Stimulated activated CD8-positive, alpha-beta memory T cell treated with anti-CD3 and anti-CD28 coated beads, Interleukin-12 subunit alpha, Interleukin-12 subunit beta, amount 100 ng/mL, for 24 hours (primary cell): Measurements from ENCODE around the gene KCNK3.

Source experiments
- DNase-seq: peaks from one replicate; pipeline ENCODE4 v3.0.0-alpha.2; 2020; ENCODE audit errors: extremely low read depth

The KCNK3 gene

DNA sequence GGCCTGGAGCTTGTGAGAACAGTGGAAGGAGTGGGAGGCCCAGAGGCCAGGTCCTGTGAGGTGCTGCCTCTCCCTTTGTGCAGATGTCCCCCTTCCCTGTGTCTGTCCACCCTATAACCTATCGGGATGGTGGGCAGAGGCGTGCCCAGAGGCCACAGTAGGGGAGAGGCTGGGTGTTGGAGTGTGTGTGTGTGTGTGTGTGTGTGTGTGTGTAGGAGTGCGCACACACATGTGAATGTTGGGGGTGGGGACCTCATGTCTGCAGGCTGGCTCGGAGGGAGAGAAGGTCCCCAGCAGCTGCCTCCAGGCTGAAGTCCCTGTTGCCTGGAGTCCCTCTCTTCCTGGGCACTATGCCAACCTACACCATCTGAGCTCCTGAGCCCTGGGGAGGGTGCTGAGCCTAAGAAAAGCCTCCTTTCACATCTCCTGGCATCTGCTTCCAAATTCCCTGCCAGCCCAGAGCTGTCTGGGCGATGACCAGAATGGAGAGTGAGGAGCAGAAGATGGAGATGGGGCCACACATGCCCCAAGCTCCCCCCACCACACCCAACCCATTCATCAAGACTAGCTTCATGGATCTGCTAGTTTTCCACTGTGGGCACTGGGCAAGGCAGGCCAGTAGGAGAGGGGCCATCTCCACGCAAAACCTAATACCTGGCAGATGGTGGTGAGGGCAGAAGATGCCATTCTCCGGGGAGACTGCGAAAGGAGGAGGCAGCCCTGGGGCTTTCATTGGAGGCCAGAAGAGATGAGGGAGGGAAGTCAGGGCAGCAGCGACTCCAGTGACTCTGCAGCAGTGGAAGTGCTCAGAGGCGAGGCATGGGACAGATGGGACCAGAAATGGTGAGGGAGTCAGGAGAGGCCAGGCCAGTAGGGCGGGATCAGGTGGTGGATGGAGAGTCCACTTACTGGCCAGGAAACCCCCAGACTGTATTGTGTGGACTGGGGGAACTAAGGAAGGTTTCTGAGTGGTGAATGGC lies 20.3 kb downstream of the KCNK3 start:
- DNase-seq = no peak

DNA sequence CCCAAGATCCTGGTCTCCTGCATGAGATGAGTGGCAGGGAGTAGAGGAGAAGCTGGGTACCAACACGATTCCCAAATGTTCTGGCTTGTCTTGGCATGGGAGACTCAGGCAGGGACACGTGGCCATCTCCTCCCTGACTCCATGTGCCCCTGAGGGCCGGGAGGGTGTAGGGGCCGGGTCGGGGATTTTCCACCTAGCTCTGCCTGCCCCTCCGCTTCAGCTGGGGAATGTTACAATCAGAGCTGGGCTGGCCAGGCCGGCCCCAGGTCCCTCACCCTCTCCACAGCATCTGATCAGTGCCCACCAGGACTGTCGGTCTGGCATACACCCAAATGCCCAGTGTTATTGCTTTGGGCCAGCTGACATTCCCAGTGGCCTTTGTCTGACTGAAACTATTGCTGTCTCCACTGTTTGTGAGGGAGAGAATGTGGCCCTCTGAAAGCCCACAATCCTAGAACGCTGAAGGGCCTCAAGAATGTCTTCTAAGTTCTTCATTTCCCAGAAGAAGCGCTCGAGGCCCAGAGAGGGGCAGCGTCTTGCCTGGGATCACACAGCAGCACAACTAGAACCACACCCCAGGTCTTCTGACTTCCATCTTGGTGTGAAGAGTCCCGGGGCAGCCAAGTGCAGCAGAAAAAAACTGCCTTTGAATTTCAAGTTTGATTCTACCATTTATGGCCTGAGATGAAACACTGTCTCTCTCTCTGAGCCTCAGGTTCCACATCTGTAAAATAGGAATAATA lies 23.2 kb downstream of the KCNK3 start:
- DNase-seq = no peak

DNA sequence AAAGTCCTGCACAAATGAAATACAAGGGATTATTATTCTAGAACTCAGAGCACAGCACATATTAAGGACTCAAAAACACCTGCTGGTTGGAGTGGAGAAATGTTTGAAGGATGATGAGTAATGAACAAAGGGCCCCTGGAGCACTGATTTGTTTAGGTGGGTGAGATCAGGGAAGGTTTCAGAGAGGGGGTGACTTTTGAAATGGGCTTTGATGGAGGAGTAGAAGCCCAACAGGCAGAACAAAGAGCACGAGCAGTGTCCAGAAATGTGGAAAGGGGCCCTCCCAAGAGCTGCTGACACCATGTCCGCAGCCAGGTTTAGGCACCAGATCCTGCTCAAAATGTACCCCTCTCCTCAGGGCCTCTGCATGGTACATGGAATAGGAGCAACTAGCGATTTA lies 23.8 kb downstream of the KCNK3 start:
- DNase-seq = no peak

DNA sequence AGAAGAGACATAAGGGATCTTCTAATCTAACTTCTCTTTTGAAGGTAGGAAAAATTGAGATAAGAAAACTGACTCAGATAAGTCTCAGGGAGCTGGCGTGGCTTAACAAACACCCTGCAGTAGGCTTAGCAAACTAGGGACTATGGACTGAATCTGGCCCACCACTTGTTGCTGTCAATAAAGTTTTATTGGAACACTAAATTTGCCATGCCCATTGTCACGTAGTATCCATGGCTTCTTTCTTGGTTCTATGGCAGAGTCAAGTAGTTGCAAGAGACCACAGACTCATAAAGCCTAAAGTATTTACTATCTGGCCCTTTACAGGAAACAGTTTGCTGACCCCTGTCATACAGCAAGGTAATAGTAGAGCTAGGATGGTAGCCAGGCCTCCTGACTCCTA lies 24.2 kb downstream of the KCNK3 start:
- DNase-seq = no peak

DNA sequence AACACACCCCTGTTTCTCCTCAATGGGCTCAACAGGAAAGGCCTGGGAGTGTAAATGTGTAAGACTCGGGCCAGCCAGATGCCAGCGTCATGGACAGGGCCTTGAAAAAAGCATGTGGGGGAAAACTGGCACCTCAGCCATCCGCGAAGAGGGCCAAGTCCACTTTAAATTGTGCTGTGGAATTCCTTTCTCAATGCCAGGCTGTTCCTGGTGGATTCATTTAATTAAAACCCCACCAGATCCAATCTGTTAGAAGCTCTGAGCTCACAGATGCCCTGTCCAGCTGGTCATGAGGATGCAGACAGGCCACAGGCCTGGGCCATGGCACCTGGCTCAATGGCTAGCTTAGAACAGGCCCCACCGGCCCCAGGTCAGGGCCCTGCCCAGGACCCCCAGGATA lies 24.8 kb downstream of the KCNK3 start:
- no peak for DNase-seq

DNA sequence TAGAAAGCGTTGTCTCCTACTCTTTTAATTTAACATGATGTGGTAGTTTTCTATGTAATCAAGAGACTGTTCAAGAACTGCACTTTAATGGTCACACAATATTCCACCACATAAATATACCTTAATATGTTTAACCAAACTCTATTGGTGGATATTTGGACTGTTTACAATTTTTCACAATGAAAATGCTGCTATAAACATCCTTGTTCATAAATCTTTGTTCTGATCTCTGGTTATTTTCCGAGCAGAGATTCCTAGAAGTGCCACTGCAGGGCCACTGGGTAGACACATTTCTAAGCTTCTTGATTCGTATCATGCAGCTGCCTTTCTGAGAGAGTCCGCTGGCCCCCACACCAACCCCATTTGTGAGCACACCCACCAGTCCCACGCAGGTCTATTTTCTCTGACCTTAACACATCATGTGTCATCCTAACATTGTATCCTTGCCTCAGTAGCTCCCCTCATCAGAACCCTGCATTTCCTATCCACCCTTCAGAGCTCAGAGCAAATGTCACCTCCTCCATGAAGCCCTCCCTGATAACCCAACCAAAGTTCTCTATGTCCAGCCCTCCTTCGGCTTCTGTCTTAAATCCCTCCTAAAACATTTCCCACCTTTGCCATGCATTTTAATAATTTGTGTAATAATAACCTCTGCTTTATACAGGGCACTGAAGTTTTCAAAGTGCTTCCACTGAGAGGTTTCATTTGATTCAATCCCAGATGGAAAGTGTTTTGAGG lies 26.6 kb downstream of the KCNK3 start:
- DNase-seq = no peak

DNA sequence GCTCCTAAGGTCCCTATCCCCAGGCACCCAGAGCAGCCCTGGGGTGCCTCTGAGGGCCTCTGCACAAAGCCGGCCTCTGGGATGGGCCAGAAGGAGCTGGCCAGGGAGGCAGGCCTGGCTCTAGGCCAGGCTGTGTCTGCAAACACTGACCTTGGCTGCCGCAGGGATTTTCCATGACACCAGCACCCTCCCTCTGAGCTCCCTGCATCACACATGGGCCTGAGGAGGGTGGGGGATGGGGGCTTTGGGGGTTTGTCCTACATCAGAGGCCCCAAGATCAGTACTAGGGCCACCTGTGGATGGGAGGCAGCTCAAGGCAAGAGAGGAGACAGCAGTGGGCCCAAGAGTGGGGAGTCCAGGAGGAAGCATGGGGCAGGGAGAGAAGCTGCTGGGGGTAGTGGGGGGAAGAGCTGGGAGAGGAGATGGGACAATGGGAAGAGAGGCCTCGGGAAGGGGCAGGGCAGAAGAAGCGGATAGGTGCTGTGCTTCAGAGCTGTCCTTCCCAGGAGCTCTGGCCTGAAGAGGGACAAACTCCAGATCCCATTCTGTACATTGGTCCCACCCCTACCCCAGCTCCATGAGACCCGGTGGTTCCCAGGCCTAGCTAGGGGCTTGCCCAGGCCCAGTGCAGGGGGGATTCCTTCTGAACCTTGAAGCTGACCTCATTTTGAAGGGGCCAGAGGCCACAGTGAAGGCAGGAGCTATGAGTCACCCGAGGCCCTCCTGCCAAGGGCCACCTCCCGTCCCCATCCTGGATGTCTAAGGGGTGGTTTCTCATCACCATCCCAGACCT lies 28.0 kb downstream of the KCNK3 start:
- DNase-seq = no peak

DNA sequence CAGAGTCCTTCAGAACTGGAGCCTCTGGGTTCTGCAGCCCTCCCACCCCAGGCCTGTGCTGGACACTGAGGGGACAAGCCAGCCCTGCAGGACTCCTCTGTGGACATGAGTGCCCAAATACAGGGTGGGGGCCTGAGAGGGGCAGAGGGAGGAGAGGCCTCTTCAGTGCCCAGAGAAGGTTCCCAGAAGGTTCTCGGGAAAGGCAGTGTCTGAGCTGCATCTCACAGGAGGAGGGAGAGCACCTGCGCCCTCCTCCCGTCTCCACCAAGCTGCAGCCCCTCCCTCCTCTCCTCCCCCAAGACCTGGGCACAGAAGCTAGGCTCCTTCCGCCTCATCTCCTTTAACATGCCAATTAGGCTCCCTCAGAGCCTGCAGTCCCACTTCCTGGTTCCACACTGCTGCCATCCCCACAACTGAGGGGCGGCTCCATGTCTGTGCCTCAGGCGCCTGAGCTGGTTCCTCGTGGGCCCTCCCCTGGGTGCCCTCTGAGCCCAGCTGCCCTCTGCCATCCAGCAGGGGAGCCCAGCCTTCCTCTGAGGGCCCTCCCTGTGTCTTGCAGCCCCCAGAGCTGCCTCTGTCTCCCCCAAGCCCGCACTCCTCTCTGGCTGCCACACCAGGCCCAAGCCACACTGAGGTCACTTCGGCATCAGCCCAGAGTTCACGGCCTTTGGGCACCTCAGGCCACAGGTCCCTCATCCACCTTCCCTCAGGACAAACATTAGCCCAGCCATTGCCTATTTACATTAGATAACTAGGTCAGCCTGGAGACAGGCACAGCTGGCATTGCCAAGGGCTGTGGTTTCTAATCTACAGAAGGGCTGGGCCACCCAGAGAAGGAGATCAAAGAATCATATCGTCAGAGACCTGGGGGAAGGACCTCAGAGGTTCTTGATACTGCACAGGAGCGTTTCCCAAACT lies 28.9 kb downstream of the KCNK3 start:
- DNase-seq = no peak

DNA sequence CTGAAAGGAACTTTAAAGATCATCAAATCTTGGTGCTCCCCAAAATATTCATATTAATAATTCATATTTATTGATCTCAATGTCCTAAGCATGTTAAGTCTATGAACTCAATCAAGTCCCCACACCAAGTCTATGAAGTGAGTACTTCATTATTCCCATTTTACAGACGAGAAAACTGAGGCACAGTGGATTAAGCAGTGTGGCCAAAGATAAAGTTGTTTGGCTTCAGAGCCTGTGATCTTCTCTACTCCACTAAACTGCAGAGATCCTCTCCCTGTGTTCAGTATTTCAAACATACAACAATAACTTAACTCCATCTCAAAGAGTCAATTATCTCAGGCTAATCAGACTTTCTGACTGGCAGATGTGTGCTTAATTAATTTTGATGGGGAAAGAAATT lies 29.8 kb downstream of the KCNK3 start:
- no peak for DNase-seq

DNA sequence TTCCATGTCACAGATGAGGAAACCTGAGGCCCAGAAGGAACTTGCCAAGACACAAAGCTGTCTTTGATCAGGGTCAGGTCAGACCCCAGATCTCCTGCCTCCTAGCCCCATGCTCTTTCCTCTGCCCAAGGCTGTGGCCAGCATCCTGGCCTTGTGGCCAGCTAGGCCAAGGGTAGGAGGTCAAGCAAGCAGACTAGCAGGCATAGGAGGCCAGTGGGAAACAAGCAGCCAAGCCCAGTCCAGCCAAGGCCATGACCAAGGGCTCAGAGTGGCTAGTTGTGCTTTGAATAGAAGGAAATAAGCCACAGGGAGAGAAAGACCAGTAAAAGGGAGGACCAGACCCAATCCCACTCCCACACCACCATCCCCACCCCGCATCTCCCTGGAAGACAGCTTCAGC lies 30.4 kb downstream of the KCNK3 start:
- DNase-seq = no peak

DNA sequence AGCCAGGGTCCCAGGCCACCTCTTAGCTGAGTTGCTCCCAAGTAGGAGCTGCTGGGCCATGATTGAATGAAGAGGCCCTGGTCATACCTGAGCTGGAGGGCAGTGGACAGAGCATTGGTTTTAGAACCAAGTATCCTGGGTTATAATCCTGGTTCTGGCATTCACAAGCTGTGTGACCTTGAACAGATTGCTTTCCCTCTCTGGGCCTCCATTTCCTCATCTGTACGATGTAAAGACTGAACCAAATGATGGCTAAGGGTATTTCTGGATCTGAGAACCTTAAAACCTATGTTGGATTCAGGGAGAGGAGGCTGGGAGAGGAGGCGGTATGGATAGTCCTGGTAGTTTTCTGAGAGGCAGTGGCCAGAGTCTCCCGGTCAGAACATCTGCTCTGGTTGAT lies 31.0 kb downstream of the KCNK3 start:
- no peak for DNase-seq

DNA sequence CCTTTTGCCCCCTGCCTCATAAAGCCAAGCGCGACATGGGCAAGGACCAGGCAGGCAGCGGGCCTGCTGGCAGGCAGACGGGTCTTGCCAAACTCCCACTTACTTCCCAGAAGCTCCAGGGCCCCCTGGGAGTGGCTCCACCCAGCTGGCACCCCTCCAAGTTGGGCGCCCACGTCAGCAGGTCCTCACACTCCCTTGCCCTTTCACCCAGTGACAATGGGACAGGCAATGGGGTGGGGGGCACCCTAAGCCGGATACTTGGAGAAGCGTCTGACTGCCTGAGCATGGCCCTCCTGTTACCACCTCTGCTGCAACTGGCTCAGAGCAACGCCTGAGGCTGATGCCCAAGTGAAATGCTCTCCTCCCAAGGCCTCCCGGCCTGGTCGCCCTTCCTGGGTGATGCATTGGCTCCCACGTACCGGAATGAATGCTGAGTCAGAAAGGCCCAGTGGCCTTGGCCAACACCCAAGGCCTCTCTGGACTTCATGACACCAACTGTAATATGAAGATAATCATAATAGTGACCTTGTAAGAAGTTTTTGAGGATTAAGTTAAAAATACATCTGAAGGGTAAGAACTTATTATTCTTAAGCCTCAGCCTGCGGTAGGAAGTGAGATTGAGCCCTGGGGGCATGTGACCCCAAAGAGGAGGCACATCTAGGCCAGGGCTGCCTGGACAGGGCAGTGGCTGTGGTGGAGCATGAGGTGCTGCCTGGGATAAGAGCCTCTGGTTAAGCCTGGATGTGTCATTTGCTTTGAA lies 31.6 kb downstream of the KCNK3 start:
- no peak for DNase-seq

DNA sequence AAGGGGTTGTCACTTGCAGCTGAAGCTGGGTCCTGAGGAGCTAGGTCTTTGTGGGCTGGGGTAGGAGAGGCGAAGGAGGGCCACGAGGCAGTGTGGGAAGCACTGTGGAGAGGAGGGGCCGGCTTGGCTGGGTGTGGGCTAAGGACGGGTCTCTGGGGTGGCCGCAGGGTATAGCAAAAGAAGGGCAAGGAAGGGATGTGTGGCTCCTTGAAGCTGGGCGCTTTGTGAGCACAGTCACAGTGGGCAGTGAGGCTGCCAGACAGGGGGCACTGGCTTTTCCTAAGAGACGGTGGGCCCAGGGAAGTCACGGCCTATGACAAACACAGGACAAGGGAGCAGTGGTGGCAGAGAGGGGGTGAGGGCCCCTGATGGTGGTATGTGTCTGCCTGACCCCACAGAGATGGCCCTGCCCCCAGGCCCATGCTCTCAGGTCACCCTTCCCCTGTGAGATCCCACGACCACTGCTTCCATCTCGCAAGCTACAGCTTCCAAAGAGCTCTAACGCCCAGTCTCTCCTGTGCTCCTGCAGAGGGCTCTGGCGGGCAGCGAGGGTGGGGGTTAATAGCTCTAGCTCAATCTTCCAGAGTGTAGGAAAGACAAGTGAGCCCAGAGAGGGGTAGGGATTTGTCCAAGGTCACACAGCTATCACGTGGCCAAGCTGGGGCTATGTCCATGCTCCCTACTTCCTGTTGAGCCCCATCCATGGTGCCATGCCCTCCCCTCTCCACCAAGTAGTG lies 32.4 kb downstream of the KCNK3 start:
- DNase-seq = no peak

DNA sequence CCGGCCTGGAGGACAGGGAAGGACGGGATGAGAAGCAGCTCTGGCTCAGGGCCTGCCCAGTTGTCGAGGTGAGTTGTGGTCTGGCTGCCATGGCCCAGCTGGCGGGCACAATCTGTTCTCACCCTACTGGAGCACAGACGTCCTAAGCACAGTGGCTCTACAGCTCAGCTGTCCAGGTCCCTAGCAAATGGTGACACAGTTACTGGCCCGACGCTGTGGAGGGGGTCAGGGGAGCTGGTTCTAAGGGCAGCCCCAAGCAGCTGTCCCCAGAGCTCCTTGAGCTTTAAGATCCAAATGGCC lies 32.9 kb downstream of the KCNK3 start:
- no peak for DNase-seq

DNA sequence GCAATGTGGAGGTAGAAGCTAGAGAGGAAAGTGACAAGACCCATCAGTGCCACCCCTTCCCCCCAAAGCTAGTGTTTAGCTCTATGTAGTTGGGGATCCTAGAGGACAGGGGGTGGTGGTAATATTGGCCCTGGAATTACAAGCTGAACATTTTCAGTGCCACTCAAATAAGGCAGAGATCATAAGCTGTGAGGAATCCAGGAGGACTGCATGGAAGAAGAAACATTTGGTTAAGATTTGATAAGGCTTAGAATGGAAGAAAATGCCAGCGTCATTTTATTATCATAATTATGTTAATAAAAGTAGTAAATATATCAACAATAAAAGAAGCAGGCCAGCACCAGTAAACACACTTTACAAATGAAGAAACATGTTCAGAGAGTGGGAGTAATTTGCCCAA lies 33.7 kb downstream of the KCNK3 start:
- DNase-seq = no peak

DNA sequence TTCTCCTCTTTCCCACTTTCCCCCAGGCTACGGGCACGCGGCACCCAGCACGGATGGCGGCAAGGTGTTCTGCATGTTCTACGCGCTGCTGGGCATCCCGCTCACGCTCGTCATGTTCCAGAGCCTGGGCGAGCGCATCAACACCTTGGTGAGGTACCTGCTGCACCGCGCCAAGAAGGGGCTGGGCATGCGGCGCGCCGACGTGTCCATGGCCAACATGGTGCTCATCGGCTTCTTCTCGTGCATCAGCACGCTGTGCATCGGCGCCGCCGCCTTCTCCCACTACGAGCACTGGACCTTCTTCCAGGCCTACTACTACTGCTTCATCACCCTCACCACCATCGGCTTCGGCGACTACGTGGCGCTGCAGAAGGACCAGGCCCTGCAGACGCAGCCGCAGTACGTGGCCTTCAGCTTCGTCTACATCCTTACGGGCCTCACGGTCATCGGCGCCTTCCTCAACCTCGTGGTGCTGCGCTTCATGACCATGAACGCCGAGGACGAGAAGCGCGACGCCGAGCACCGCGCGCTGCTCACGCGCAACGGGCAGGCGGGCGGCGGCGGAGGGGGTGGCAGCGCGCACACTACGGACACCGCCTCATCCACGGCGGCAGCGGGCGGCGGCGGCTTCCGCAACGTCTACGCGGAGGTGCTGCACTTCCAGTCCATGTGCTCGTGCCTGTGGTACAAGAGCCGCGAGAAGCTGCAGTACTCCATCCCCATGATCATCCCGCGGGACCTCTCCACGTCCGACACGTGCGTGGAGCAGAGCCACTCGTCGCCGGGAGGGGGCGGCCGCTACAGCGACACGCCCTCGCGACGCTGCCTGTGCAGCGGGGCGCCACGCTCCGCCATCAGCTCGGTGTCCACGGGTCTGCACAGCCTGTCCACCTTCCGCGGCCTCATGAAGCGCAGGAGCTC lies 35.4 kb downstream of the KCNK3 start:
- no peak for DNase-seq

DNA sequence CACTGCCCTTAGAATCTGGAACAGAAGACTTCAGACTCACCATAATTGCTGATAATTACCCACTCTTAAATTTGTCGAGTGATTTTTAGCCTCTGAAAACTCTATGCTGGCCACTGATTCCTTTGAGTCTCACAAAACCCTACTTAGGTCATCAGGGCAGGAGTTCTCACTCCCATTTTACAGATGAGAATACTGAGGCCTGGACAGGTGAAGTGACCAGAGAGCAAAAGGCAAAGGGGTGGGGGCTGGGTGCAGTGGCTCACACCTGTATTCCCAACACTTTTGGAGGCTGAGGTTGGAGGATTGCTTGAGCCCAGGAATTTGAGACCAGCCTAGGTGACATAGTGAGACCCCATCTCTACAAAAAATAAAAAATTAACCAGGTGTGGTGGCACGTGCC lies 36.8 kb downstream of the KCNK3 start:
- no peak for DNase-seq
